ENCODE results near the gene TMEM19.

GRCh38 chr12:71708658-71709057 is 22.8 kb downstream of the TMEM19 start:
- TF ChIP-seq YY1 (IDR thresholded peaks at IDR 0.05; ENCODE audit: insufficient read depth, insufficient read length) (no peak), ZNF274 (IDR thresholded peaks at IDR 0.05; ENCODE audit: low read depth, low read length) (no peak), SUZ12 (IDR thresholded peaks at IDR 0.05; ENCODE audit: extremely low read depth, insufficient read depth, insufficient read length) (no peak)

All from NT2/D1 (cell line).